Cardiac fibroblast (primary cell): ENCODE data around the gene BBX.

Source experiments
- DNase-seq, 2 donors: peaks; one replicate each; pipeline versions ENCODE4 v3.0.0 to v3.0.0-alpha.2; 2010; ENCODE audit warnings: low read depth in 2 of 2
- H3K4me3 ChIP-seq, 2 donors: replicated peaks in 1 of 2; 1 replicate in 1 of 2; 2 replicates in 1 of 2; pipeline ENCODE4 v1.5.1; 2011; ENCODE audit warnings: low read depth in 2 of 2, low read length in 2 of 2, mild to moderate bottlenecking in 2 of 2, moderate library complexity in 1 of 2
- TF ChIP-seq, protein P1 (sequence below): IDR thresholded peaks from one replicate; pipeline ENCODE4 v1.5.1; 2011; ENCODE audit warnings: low read depth, mild to moderate bottlenecking, low read length, inconsistent platforms

BBX gene

DNA sequence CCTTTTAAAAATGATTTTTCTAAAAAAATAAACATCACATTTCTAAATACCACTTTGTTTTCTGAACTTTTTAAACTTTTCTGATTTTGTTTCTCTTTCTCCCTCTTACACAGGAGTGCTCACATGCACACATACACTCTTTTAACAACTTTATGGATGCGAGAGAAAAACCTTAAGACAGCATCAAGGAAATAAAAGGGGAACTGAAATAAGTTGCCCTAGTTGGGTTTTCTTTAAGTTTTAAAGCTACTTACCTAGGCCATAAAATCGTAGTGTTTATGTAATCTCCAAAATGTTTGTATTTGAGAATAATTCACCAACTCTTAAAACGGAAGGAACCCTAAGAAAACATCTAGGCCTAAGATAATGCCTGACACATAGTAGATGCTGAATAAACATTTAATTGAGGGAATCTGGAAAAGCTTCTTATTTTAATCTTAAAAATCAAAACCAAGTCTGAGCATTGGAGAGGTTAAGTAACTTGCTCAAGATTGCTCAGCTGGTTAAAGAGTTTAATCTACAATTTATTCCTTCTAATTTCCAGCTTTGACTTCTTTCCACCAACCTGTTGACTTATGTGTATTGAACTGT, 1.2 kb upstream of the BBX start:
- H3K4me3 ChIP-seq = no peak overlapping the region
- TF ChIP-seq, protein P1, sequence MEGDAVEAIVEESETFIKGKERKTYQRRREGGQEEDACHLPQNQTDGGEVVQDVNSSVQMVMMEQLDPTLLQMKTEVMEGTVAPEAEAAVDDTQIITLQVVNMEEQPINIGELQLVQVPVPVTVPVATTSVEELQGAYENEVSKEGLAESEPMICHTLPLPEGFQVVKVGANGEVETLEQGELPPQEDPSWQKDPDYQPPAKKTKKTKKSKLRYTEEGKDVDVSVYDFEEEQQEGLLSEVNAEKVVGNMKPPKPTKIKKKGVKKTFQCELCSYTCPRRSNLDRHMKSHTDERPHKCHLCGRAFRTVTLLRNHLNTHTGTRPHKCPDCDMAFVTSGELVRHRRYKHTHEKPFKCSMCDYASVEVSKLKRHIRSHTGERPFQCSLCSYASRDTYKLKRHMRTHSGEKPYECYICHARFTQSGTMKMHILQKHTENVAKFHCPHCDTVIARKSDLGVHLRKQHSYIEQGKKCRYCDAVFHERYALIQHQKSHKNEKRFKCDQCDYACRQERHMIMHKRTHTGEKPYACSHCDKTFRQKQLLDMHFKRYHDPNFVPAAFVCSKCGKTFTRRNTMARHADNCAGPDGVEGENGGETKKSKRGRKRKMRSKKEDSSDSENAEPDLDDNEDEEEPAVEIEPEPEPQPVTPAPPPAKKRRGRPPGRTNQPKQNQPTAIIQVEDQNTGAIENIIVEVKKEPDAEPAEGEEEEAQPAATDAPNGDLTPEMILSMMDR = no peak
- no peak for DNase-seq

DNA sequence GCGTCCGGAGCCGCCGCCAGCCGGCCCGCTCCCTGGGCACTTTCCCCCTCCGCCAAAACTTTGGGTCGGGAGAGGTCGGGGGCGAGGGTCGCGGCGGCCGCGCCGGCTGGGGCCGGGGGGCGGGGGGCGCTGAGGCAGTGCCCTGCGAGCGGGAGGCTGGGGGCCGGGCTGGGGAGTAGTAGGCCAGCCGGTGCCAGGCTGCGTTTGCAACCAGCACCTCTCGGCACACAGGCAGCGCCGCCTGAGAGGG, 452 bp downstream of the BBX start:
- peak overlapping the region; percentile 79 to 81 for H3K4me3 ChIP-seq
- DNase-seq = no peak
- TF ChIP-seq, protein P1 = no peak

DNA sequence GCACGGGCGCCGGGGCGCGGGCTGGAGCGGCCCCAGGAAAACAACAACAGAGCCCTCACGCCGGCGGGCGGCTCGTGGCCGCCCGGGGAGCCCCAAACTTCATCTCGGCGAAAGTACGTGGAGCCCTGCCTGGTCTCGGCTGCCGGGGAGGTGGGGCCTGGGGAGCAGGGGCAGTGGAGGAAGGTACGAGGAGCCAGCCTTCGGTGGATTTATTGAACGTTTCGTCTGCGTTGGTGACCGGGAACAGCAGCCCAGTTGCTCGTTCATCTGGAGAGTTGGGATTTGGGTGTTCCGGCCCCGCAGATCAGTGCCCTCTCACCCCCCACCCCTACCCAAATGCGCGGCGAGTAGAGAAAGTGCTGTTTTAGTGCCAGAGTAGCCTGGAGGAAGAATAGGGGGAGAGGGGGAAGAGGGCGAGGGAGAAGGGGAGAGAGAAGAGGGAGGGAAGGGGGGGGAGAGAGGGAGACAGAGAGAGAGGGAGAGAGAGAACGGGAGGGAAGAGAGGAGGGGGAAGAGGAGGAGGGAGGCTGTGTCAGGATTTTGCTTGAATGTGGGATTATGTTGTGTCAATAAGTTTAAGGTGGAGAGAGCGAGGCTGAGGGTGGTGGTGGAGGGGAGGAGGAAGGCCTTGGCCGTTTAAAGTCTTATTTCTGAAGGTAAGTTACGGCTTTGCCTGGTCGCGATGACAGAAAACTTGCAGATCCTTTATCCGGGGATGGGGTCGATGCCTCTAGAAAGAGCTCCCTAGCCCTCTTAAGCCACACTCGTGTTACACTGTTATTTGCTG, 970 bp downstream of the BBX start:
- peak overlapping the region; percentile 79 to 81 for H3K4me3 ChIP-seq
- peak; percentile 53 to 64 for DNase-seq
- TF ChIP-seq, protein P1 = no peak

DNA sequence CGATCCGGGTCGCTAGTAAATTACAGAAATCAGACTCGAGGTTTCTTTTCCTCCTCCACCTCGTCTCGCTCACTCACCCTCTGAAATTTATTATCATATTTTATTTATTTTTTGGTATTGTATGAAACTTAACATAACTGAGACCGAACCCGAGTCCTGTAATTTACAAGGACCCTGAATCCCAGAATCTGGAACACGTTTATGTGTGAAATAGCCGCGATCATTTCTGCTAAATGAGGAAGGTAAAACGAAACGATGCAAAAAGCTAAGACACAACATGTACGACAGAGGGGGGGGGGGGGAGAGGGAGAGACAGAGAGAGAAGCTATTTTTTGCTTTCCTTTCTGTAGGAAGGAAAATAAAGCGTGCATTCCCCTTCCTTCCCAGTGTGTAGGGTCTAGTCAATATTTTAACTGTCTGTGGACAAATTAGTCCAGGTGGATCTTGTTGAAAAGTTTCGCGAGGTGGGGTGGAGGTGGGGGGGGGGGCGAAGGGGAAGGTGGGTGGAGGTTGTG, 1.6 kb downstream of the BBX start:
- peak overlapping the region; percentile 79 to 81 for H3K4me3 ChIP-seq
- TF ChIP-seq, protein P1 = no peak
- DNase-seq = peak; percentile 39 to 51

DNA sequence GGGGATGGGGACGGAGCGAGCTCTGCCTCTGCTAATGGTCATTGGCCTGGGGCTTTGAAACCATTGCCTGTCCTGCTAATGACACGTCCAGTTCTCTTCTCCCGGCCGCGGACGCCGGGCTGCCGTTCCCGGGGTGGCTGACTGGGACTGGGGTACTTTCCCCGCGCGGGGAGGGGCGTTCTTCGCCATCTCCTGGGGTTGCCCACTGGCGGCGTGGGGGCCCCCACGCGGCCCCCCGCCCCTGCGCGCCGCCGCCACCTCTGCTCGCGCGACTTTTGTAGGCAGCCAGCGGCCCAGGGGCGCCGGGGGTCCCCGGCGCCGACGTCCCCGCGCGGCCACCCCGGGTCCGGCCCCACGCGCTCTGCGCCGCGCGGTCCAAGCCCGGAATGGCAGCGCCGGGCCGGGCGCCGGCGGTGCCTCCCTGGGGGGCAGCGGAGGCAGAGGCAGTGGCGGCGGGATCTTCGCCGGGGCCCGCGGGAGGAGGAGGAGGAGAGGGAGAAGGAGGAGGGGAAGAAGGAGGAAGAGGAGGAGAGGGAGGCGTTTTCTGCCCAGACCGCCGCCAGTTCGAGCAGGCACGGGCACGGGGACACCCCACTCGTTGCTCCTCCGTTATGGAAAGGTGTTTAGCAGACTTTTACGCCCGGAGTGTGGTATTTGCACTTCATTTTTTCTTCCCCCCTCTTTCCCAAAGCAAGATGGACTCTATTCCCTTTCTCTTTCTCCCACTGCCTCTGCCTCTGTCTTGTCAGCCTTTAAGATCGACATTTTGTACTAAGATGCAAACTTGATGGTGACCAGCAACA, 2.3 kb downstream of the BBX start:
- H3K4me3 ChIP-seq = peak overlapping the region; percentile 81 to 83
- peak; percentile 60 to 61 for DNase-seq
- TF ChIP-seq, protein P1 = no peak

DNA sequence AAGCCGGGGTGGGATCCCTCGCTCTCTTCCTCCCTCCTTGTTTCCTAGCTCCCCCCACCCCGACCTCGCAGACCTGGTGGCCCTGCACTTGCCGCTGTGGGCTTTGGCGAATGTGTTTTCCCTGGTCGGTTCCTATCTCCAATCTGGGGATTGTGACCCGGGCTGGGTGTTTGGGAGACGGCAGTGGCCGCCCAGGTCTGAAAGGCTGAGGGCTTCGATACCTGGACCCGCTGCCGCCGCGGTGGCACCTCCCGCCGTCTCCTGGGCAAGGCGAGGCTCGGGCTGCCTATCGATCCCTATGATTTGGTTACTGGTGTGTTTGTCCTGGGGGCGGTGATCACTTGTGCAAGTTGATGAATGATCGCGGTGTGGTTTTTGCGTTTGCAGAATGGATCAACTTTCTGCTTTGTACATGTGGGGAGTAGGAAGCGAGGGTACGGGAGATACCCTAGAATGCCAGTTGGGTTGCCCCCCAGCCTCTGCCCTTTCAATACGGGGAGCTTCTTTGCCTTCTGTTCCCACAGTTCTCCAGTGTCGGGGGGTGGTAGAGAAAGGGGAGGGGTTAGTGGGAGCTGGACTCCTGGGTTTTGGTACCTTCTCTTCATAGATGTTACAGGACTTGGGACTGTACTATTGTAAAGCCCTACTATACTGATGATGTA, 3.0 kb downstream of the BBX start:
- DNase-seq = peak; percentile 7 to 12
- TF ChIP-seq, protein P1 = no peak

More for the DNA sequence above, 3.0 kb downstream of the BBX start:
- peak overlapping the region; percentile 81 to 83 for H3K4me3 ChIP-seq
